Ramos (cell line): ENCODE measurements around the gene PPP1R37.

ENCODE experiments used
- in situ Hi-C: fragments of 300-500 bp; cut with MboI; formaldehyde crosslinking; loops from one replicate; pipeline ENCODE4 v1.14.3; 2022; ENCODE audit warnings: low sequenced_read_pairs; ENCODE audit not compliant: unreplicated experiment

Gene PPP1R37

DNA sequence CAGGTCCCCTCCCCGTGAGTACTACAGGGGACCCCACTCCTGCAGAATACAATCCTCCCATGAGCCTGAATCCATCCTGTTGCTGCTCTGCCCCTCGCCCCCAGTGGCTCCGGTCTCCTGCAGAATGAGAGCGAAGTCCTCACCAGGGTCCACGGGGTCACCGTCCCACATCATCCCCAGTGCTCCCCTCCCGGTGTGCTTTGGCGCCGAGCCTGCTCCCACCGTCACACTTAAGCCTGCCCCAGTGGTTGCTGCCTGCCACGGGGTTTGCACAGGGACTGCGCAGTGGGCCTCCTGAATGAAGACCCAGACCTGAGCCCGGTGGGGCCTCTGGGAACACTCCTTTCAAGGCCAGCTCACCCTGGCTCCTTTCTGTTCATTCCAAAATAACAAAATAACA lies 37.3 kb downstream of the PPP1R37 start:
- in situ Hi-C loops, result no loop called here

GRCh38 chr19:45130888-45131615 lies 38.1 kb downstream of the PPP1R37 start:
- in situ Hi-C loops, result no loop called here

DNA sequence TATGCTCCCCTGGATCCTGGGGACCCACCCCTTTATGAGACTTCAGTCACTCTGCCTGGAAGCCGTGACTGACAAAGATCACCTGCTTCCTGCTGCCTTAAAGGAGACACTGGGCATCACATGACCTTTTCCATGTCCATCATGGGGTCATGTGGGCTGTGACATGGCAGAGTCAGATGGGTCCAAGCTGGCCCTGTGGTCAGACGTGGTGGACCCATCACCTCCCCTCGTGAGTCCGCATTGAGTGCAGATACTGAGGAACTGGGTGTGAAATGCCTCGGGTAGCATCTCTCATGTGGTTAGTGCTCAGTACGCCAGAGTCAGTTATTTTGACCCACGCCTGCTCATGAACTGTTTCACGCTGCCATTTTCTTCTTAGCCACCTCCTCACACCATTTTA lies 40.7 kb downstream of the PPP1R37 start:
- in situ Hi-C loops, result no loop called here

GRCh38 chr19:45135176-45135885 lies 42.4 kb downstream of the PPP1R37 start:
- in situ Hi-C loops, result no loop called here

DNA sequence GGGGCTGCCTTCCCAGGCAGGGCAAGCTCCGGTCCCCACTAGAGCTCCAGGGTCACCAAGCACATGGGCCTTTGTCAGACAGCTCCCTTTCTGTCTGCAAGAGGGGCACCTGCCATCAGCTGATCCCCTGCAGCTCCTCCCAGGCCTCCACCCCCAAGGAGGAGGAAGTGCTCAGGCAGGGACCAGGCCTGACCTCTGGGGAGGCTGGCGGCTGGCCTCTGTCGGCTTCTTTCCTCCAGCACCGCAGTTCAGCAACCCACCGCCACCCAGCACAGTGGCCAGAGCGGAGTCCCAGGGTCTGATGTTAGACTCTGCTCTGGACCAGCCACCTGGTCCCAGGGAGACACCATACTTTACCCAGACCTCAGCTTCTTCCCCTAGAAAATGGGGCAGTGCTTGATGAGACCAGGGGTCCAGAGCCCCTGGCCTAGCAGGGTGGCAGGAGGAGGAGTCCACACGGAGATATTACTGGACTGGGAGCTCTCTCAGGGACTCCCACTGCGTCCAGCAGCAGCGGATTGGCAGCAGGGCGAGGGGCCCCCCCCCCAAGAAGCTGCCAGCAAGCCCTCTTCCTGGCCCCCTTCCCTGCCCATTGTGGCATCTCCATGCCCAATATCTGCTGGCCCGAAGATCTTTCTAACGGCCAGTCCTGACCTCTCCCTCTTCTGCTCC lies 43.7 kb downstream of the PPP1R37 start:
- in situ Hi-C loops, result no loop called here

GRCh38 chr19:45137179-45137761 lies 44.3 kb downstream of the PPP1R37 start:
- in situ Hi-C loops, result no loop called here

DNA sequence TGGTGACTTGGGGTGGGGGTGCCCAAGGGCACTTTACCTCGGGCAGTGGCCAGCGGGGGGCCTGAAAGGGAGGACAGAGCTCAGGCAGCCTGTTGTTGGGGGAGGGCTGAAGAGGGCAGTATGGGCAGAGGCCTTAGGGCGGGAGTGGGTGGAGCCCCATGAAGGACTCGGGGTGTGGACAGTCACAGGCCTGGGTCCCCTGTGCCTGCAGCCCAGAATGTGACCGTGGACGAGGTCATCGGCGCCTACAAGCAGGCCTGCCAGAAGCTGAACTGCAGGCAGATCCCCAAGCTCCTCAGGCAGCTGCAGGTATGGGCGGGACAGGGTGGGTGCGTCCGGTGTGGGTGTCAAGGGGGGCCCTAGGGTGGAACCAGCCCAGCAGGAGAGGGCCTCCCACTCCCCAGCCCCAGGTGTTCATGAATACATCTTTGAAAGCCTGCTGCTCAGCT lies 45.3 kb downstream of the PPP1R37 start:
- in situ Hi-C loops, result no loop called here

GRCh38 chr19:45139286-45140143 lies 46.5 kb downstream of the PPP1R37 start:
- in situ Hi-C loops, result no loop called here

DNA sequence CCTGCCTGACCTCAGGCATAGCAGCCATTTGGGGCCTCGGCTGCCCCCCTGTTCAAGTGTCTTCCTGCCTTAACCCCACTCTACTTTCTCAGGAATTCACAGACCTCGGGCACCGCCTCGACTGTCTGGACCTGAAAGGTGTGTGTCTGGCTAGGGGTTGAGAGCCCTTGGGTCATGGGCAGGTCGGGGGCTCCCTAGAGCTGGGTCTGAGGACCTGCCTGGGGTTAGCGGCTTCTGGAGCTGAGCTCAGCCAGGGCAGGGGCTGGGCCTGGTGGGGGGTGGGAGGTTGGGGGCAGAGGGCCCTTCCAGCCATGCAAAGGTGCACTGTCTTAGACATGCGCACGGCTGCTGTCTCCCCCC lies 47.1 kb downstream of the PPP1R37 start:
- in situ Hi-C loops, result no loop called here

GRCh38 chr19:45140533-45140932 lies 47.6 kb downstream of the PPP1R37 start:
- in situ Hi-C loops, result no loop called here

- in situ Hi-C loops, result no loop called here
Observed at GRCh38 chr19:45141203-45141900, 48.4 kb downstream of the PPP1R37 start.

DNA sequence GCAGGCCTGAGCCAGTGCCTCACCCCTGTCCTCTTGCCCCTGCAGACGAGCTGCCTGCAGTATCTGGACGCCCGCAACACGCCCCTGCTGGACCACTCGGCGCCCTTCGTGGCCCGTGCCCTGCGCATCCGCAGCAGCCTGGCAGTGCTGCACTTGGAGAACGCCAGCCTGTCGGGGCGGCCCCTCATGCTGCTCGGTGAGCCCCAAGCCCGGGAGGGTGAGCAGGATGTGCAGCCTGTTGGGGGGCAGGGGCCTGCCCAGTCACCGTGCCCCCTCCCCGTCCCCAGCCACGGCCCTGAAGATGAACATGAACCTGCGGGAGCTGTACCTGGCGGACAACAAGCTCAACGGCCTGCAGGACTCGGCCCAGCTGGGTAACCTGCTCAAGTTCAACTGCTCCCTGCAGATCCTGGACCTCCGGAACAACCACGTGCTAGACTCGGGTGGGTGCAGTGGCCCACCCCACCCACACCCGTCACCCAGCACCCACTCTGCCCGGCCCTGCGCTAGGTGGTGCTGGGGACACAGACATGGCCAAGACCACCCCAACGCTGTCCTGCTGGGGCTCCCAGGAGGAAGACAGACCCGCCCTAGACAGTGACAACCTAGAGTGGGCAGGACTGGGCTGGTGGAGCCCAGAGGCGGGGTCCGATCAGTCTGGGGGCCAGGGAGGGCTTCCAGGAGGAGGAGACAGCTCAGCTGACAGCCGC lies 49.2 kb downstream of the PPP1R37 start:
- in situ Hi-C loops, result no loop called here

- in situ Hi-C loops, result no loop called here
Observed at GRCh38 chr19:45142726-45143110, 49.7 kb downstream of the PPP1R37 start.

DNA sequence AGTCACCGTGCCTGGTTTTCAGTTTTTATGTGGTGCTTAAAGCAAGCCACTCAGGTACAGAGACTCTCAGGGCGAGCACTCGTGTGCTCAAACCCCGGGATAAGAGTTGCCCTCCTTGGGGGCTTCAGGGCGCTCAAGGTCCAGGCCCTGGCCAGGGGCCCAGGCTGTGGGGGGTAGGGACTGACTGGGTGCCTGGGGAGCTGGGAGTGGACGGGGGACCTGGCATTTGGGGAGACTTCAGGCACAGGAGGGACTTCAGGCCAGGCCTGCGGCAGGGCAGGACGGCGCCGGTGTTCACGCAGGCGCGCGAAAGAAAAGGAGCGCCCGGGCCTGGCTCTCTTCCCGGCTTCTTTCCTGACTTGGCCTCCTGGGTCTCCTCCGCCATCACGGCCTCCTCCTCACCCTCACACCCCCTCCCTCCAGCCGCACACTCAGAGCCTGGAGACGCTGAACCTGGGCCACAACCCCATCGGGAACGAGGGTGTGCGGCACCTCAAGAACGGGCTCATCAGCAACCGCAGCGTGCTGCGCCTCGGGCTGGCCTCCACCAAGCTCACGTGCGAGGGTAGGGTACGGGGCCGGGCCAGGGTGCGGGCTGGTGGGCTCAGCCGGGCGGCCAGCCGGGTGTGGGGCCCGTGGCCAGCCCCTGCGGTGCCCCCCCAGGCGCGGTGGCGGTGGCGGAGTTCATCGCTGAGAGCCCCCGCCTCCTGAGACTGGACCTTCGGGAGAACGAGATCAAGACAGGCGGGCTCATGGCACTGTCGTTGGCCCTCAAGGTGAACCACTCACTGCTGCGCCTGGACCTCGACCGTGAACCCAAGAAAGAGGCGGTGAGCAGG lies 51.7 kb downstream of the PPP1R37 start:
- in situ Hi-C loops, result no loop called here

- in situ Hi-C loops, result no loop called here
Observed at GRCh38 chr19:45145270-45146189, 52.6 kb downstream of the PPP1R37 start.

- in situ Hi-C loops, result no loop called here
Observed at GRCh38 chr19:45146251-45146650, 53.3 kb downstream of the PPP1R37 start.

- in situ Hi-C loops, result no loop called here
Observed at GRCh38 chr19:45146741-45147205, 53.8 kb downstream of the PPP1R37 start.
